Gastroesophageal sphincter (tissue), 3 donors: ENCODE measurements around the gene NOBOX.
"Not testable (repeated sequence)": the region's sequence is repeated elsewhere in the genome, so short reads cannot be mapped to it uniquely, and the experiment has no call there.

ENCODE experiments used
- CTCF ChIP-seq, 4 experiments: fragments of 200-600 bp in 2 of 4; fragments of 450-650 bp in 2 of 4; sonication (generic) in 1 of 4; IDR thresholded peaks; one replicate each; pipeline ENCODE4 v1.5.1; 2017 to 2019; ENCODE audit warnings: antibody characterized with exemption in 4 of 4, mild to moderate bottlenecking in 2 of 4, moderate library complexity in 2 of 4
- EP300 ChIP-seq: sonication (generic); formaldehyde crosslinking; IDR thresholded peaks from one replicate; pipeline ENCODE4 v1.6.1; 2017; ENCODE audit warnings: antibody characterized with exemption, mild to moderate bottlenecking
- POLR2A ChIP-seq, 2 donors: fragments of 450-650 bp; IDR thresholded peaks; one replicate each; pipeline ENCODE4 v1.6.1; 2017; ENCODE audit warnings: antibody characterized with exemption in 2 of 2, mild to moderate bottlenecking in 2 of 2, moderate library complexity in 1 of 2
- POLR2AphosphoS5 ChIP-seq: sonication (generic); formaldehyde crosslinking; IDR thresholded peaks from one replicate; pipeline ENCODE4 v1.6.1; 2017; ENCODE audit warnings: antibody characterized with exemption

- not testable (repeated sequence) for TF ChIP-seq EP300; CTCF (IDR thresholded peaks at IDR 0.05); POLR2AphosphoS5; POLR2A (IDR thresholded peaks at IDR 0.05)
Observed at GRCh38 chr7:144427539-144427938, 24.0 kb upstream of the NOBOX start.
